HepG2 (cell line): ENCODE data around the gene TMCC1. TPM values are rescaled to one million over a fixed set of nuclear protein-coding genes. Genes with fewer than 3 reads are reported as not detected.

Experiments
- ATAC-seq: fragments of 200-7000 bp; cut with Tn5 transposase; 3 replicates; pipeline ENCODE4 v1.9.1; 2020; ENCODE audit warnings: mild to moderate bottlenecking, moderate library complexity
- BruUV-seq: library from RNA; stranded (reverse); fragments of 400-500 nt; replicated peaks from 2 replicates; lab custom pipeline; 2021; lab: Mats Ljungman, UMichigan
- CTCF ChIA-PET: fragments of 300-600 bp; formaldehyde crosslinking; extraction: SDS; loops from one replicate; lab custom pipeline; 2021; ENCODE audit warnings: low total read pairs, inconsistent platforms, low intra/inter-chr PET ratio; lab: Yijun Ruan, JAX
- POLR2A ChIA-PET: fragments of 350-600 bp; sonication (Branson Sonifier 250); formaldehyde crosslinking; loops from one replicate; lab custom pipeline; 2020; ENCODE audit warnings: antibody characterized with exemption, inconsistent platforms; lab: Yijun Ruan, JAX
- DNase-seq: peaks from one replicate; pipeline ENCODE4 v3.0.0-alpha.2; 2015; ENCODE audit warnings: low spot score
- FAIRE-seq: peaks from 3 replicates; lab custom pipeline; 2011; peaks lifted over from hg19 to GRCh38; lab: Jason Lieb, UNC
- H2AFZ ChIP-seq: one replicate; pipeline ENCODE4 v1.6.1; 2011; ENCODE audit warnings: low read length, inconsistent platforms
- H3K27ac ChIP-seq: fragments of 300-600 bp; 3 replicates; pipeline ENCODE4 v1.8.0; 2011; ENCODE audit warnings: mixed run types, mild to moderate bottlenecking, mixed read lengths, low read length, inconsistent platforms; ENCODE audit not compliant: insufficient read depth; ENCODE audit errors: extremely low read length
- H3K27me3 ChIP-seq, 2 experiments: fragments of 200-600 bp in 1 of 2; 2 replicates in 1 of 2; 3 replicates in 1 of 2; pipeline versions ENCODE4 v1.6.0 to v1.8.0; 2011; ENCODE audit warnings: low read length in 2 of 2, mild to moderate bottlenecking in 2 of 2, moderate library complexity in 2 of 2, inconsistent platforms in 1 of 2; ENCODE audit not compliant: insufficient read depth in 2 of 2, control insufficient read depth in 1 of 2
- H3K36me3 ChIP-seq, 2 experiments: fragments of 200-600 bp in 1 of 2; replicated peaks in 1 of 2; 2 replicates in 1 of 2; 3 replicates in 1 of 2; pipeline versions ENCODE4 v1.5.1 to v1.8.0; 2011; ENCODE audit warnings: low read length in 2 of 2, inconsistent platforms in 1 of 2; ENCODE audit not compliant: insufficient read depth in 2 of 2, control insufficient read depth in 1 of 2
- H3K4me1 ChIP-seq: 2 replicates; pipeline ENCODE4 v1.5.1; 2012; ENCODE audit warnings: low read length, inconsistent platforms; ENCODE audit not compliant: insufficient read depth
- H3K4me2 ChIP-seq: 2 replicates; pipeline ENCODE4 v1.6.0; 2011; ENCODE audit warnings: low read depth, low read length, inconsistent platforms
- H3K4me3 ChIP-seq, 3 experiments: fragments of 200-600 bp in 1 of 3; sonication (generic), shearing (Covaris generic) in 1 of 3; replicated peaks in 1 of 3; 2 replicates each; pipeline ENCODE4 v1.5.1; 2011 to 2016; ENCODE audit warnings: low read length in 3 of 3, inconsistent platforms in 2 of 3, low read depth in 2 of 3, mild to moderate bottlenecking in 2 of 3, control low read depth in 1 of 3, mixed read lengths in 1 of 3; ENCODE audit not compliant: insufficient read depth in 1 of 3
- H3K79me2 ChIP-seq: one replicate; pipeline ENCODE4 v1.6.1; 2011; ENCODE audit warnings: low read length, inconsistent platforms; ENCODE audit not compliant: insufficient read depth
- H3K9ac ChIP-seq: 2 replicates; pipeline ENCODE4 v1.6.0; 2011; ENCODE audit warnings: mild to moderate bottlenecking, low read depth, low read length, inconsistent platforms; ENCODE audit not compliant: insufficient read depth
- H3K9me3 ChIP-seq: 2 replicates; pipeline ENCODE4 v1.5.1; 2012; ENCODE audit warnings: mild to moderate bottlenecking, low read length
- H4K20me1 ChIP-seq: 2 replicates; pipeline ENCODE4 v1.6.0; 2011; ENCODE audit warnings: inconsistent platforms, mild to moderate bottlenecking, low read length, moderate library complexity; ENCODE audit not compliant: insufficient read depth
- ATF6 ChIP-seq: sonication (generic); formaldehyde crosslinking; conservative IDR thresholded peaks from 2 replicates; pipeline ENCODE4 v1.4.0; 2020; ENCODE audit warnings: missing genetic modification reagents
- CEBPG ChIP-seq: IDR thresholded peaks from 2 replicates; pipeline ENCODE4 v1.6.1; 2016
- HCFC1 ChIP-seq: fragments of 150-350 bp; IDR thresholded peaks from 2 replicates; pipeline ENCODE4 v1.6.1; 2014; ENCODE audit warnings: low read depth, low read length
- HMG20B ChIP-seq: conservative IDR thresholded peaks from 2 replicates; pipeline ENCODE4 v1.6.1; 2016; ENCODE audit warnings: missing genetic modification reagents, missing compliant biosample characterization
- IKZF4 ChIP-seq: sonication (generic); formaldehyde crosslinking; IDR thresholded peaks from 2 replicates; pipeline ENCODE4 v1.5.1; 2020; ENCODE audit warnings: borderline replicate concordance, mild to moderate bottlenecking, low read depth, missing genetic modification reagents; ENCODE audit errors: not compliant biosample characterization
- JUNB ChIP-seq: sonication (generic); formaldehyde crosslinking; IDR thresholded peaks from 2 replicates; pipeline ENCODE4 v1.8.0; 2022; ENCODE audit warnings: missing genetic modification reagents, mild to moderate bottlenecking, borderline replicate concordance
- KDM6A ChIP-seq: IDR thresholded peaks from 2 replicates; pipeline ENCODE4 v1.6.1; 2016; ENCODE audit warnings: low read depth
- RBM39 ChIP-seq: fragments of 200-400 bp; formaldehyde crosslinking; IDR thresholded peaks from one replicate; pipeline ENCODE4 v1.6.1; 2018; ENCODE audit warnings: antibody characterized with exemption, mild to moderate bottlenecking, low read depth, low read length; ENCODE audit not compliant: poor library complexity, severe bottlenecking
- RORA ChIP-seq: sonication (generic); formaldehyde crosslinking; IDR thresholded peaks from 2 replicates; pipeline ENCODE4 v1.5.0; 2020; ENCODE audit warnings: mild to moderate bottlenecking, missing genetic modification reagents, moderate library complexity
- TCF7 ChIP-seq: sonication (generic); IDR thresholded peaks from 2 replicates; pipeline ENCODE4 v1.6.1; 2016; ENCODE audit warnings: antibody characterized with exemption, low read depth
- ZFP82 ChIP-seq: sonication (generic); formaldehyde crosslinking; IDR thresholded peaks from 2 replicates; pipeline ENCODE4 v1.5.1; 2020; ENCODE audit warnings: mild to moderate bottlenecking, missing genetic modification reagents, borderline replicate concordance
- ZNF563 ChIP-seq: sonication (generic); formaldehyde crosslinking; IDR thresholded peaks from 2 replicates; pipeline ENCODE4 v1.8.0; 2022; ENCODE audit warnings: mild to moderate bottlenecking, moderate library complexity, missing genetic modification reagents
- WGBS: methylation state at CpG from one replicate; pipeline ENCODE4 v1.1.6; 2017; ENCODE audit warnings: low lambda C conversion rate; 5-methylcytosine and 5-hydroxymethylcytosine counted together
- in situ Hi-C: cut with HindIII; loops from 2 replicates; pipeline ENCODE4 v1.10.0; 2017; ENCODE audit warnings: low pct_unique_long_range_greater_than_20kb; ENCODE audit not compliant: extremely low pct_ligation_motif_present
- intact Hi-C: fragments of 100-400 bp; cut with micrococcal nuclease; formaldehyde crosslinking; loops from one replicate; pipeline ENCODE4 v1.10.0; 2022; ENCODE audit not compliant: unreplicated experiment
- polyA plus RNA-seq, 8 experiments: library from polyadenylated mRNA; depleted of rRNA in 3 of 8; stranded (reverse) in 7 of 8; unstranded in 1 of 8; fragments of >200 nt; fragmentation: Illumina TruSeq in 4 of 8; extraction: Trizol in 4 of 8; gene quantifications; 2 replicates each; pipeline versions ENCODE4 v1.2.1 to v1.2.3, GENCODE V29; 2011 to 2016; ENCODE audit warnings: low read depth in 4 of 8, missing spikeins in 1 of 8, mixed read lengths in 1 of 8; ENCODE audit not compliant: insufficient read depth in 1 of 8
- total RNA-seq, 5 experiments: library from RNA; depleted of rRNA; stranded (reverse); fragments of >200 nt; fragmentation: Illumina TruSeq; extraction: Trizol; gene quantifications; 2 replicates each; pipeline ENCODE4 v1.2.3, GENCODE V29; 2016; ENCODE audit warnings: low read depth in 1 of 5
- TF ChIP-seq, protein P1 (sequence below): sonication (generic); formaldehyde crosslinking; IDR thresholded peaks from 2 replicates; pipeline ENCODE4 v1.8.0; 2022; ENCODE audit warnings: mild to moderate bottlenecking, missing genetic modification reagents; ENCODE audit not compliant: insufficient replicate concordance
- TF ChIP-seq, protein P2 (sequence below): sonication (generic); formaldehyde crosslinking; IDR thresholded peaks from 2 replicates; pipeline ENCODE4 v1.4.0; 2020; ENCODE audit warnings: missing genetic modification reagents

TMCC1 gene
- total and polyA plus RNA-seq, 2 of the 13 experiments (the other 11 are each of a cell fraction or from before 2014, with no cell fraction given), result 12.1 to 264 TPM

- Histone ChIP-seq H4K20me1 (no peaks in the 10 kb centered on the region), H3K4me2 (no peak overlapping the region), H3K79me2 (no peaks in the 10 kb centered on the region), H3K9me3 (no peaks in the 10 kb centered on the region), H3K9ac (no peak overlapping the region), H3K4me1 (no peaks in the 10 kb centered on the region), H3K36me3 (no peaks in the 10 kb centered on the region), H3K27ac (no peak overlapping the region), H3K27me3 (no peaks in the 10 kb centered on the region), H3K4me3 (no peak overlapping the region), H2AFZ (no peak overlapping the region)
- no peak for DNase-seq
- no peak for FAIRE-seq
- no peak for TF ChIP-seq HCFC1
- 0 out of 2 replicates have a peak, but pooled peaks have one; percentile 7 for TF ChIP-seq CEBPG (CRISPR knock-in tag)
- TF ChIP-seq ZFP82 (CRISPR knock-in tag), result no peak
- no peak for ATAC-seq
- ChIA-PET POLR2A (no interaction called here), CTCF (no interaction called here)
- in situ Hi-C loops (no loop called here), intact Hi-C loops (no loop called here)
- BruUV-seq, result no TSS peak
Observed at GRCh38 chr3:129746629-129747028, 146.9 kb downstream of the TMCC1 start.

DNA sequence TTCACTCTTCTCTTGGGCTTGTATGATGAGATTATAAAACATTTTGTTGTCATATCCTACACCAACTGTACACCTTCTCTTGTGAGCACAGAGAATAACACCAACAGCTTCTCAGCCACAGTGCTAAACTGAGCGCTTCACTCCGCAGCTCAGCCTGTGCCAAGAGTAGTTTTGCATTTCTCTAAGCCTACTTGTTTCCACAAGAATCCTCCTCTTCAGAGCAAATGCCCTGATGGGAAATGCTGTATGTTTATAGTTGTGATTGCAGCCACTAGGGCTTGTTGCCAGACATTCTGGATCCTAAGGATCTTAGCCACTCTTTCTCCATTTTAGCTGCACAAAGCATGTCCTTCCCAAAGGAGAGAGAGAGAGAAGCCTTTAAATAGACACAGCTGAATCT lies 148.3 kb downstream of the TMCC1 start:
- Histone ChIP-seq H4K20me1 (no peaks in the 10 kb centered on the region), H3K36me3 (no peaks in the 10 kb centered on the region), H3K27me3 (no peaks in the 10 kb centered on the region), H3K4me3 (no peak overlapping the region), H3K4me1 (peaks cover 4% of the 10 kb centered on the region), H2AFZ (no peak overlapping the region), H3K27ac (no peak overlapping the region), H3K9ac (no peak overlapping the region), H3K79me2 (no peaks in the 10 kb centered on the region), H3K4me2 (no peak overlapping the region), H3K9me3 (no peaks in the 10 kb centered on the region)
- DNase-seq (no peak), ATAC-seq (no peak), FAIRE-seq (no peak)
- in situ Hi-C loops (no loop called here), intact Hi-C loops (no loop called here)
- CTCF ChIA-PET, result no interaction called here
- POLR2A ChIA-PET, result no interaction called here
- 100% methylated on average over 2 of the region's 2 CpGs for WGBS
- BruUV-seq, result no TSS peak
- TF ChIP-seq, protein P1, sequence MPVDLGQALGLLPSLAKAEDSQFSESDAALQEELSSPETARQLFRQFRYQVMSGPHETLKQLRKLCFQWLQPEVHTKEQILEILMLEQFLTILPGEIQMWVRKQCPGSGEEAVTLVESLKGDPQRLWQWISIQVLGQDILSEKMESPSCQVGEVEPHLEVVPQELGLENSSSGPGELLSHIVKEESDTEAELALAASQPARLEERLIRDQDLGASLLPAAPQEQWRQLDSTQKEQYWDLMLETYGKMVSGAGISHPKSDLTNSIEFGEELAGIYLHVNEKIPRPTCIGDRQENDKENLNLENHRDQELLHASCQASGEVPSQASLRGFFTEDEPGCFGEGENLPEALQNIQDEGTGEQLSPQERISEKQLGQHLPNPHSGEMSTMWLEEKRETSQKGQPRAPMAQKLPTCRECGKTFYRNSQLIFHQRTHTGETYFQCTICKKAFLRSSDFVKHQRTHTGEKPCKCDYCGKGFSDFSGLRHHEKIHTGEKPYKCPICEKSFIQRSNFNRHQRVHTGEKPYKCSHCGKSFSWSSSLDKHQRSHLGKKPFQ (CRISPR knock-in tag), result no peak
- TF ChIP-seq HMG20B (CRISPR knock-in tag) (no peak), ATF6 (CRISPR knock-in tag) (no peak), RBM39 (no peak), TCF7 (no peak), IKZF4 (CRISPR knock-in tag) (no peak), ZNF563 (CRISPR knock-in tag) (no peak), KDM6A (CRISPR knock-in tag) (no peak), JUNB (CRISPR knock-in tag) (no peak), RORA (no peak)
- TF ChIP-seq, protein P2, sequence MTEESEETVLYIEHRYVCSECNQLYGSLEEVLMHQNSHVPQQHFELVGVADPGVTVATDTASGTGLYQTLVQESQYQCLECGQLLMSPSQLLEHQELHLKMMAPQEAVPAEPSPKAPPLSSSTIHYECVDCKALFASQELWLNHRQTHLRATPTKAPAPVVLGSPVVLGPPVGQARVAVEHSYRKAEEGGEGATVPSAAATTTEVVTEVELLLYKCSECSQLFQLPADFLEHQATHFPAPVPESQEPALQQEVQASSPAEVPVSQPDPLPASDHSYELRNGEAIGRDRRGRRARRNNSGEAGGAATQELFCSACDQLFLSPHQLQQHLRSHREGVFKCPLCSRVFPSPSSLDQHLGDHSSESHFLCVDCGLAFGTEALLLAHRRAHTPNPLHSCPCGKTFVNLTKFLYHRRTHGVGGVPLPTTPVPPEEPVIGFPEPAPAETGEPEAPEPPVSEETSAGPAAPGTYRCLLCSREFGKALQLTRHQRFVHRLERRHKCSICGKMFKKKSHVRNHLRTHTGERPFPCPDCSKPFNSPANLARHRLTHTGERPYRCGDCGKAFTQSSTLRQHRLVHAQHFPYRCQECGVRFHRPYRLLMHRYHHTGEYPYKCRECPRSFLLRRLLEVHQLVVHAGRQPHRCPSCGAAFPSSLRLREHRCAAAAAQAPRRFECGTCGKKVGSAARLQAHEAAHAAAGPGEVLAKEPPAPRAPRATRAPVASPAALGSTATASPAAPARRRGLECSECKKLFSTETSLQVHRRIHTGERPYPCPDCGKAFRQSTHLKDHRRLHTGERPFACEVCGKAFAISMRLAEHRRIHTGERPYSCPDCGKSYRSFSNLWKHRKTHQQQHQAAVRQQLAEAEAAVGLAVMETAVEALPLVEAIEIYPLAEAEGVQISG (CRISPR knock-in tag), result no peak
